Testis (tissue), 2 donors: ENCODE results near the gene HACL1.

Experiments used
- CTCF ChIP-seq, 3 experiments: fragments of 450-650 bp in 2 of 3; fragments of 200-600 bp in 1 of 3; sonication (generic) in 1 of 3; IDR thresholded peaks; one replicate each; pipeline ENCODE4 v1.5.1; 2016 to 2019; ENCODE audit warnings: antibody characterized with exemption in 3 of 3, mild to moderate bottlenecking in 2 of 3, moderate library complexity in 1 of 3
- POLR2A ChIP-seq: fragments of 450-650 bp; IDR thresholded peaks from one replicate; pipeline ENCODE4 v1.6.1; 2017; ENCODE audit warnings: antibody characterized with exemption, mild to moderate bottlenecking, moderate library complexity

GRCh38 chr3:15592968-15593367 is 8.4 kb downstream of the HACL1 start:
- TF ChIP-seq CTCF (IDR thresholded peaks at IDR 0.05) (no peak), POLR2A (no peak)
